IMR-90 (cell line): ENCODE data around the gene PXT1. TPM values are rescaled to one million over a fixed set of nuclear protein-coding genes. Genes with fewer than 3 reads are reported as not detected.
A peak's percentile ranks its signal among the peaks of the same experiment; 100 is the strongest.

Experiments
- ATAC-seq: fragments of 200-7000 bp; cut with Tn5 transposase; 2 replicates; pipeline ENCODE4 v1.9.1; 2020; ENCODE audit warnings: low read depth, mild to moderate bottlenecking, moderate library complexity
- BruUV-seq: library from RNA; stranded (reverse); fragments of 400-500 nt; replicated peaks from 2 replicates; lab custom pipeline; 2021; lab: Mats Ljungman, UMichigan
- CTCF ChIA-PET: fragments of 300-600 bp; formaldehyde crosslinking; extraction: SDS; loops from one replicate; lab custom pipeline; 2021; ENCODE audit warnings: antibody characterized with exemption; lab: Yijun Ruan, JAX
- POLR2A ChIA-PET: fragments of 300-600 bp; sonication (Branson Sonifier 250); formaldehyde crosslinking; loops from one replicate; lab custom pipeline; 2022; ENCODE audit warnings: antibody characterized with exemption; ENCODE audit not compliant: unreplicated experiment; lab: Charles Lee
- DNase-seq: peaks from one replicate; pipeline ENCODE4 v3.0.0; 2013
- H2AFZ ChIP-seq: replicated peaks from 2 replicates; pipeline ENCODE3; 2013; ENCODE audit warnings: low read length, mild to moderate bottlenecking; ENCODE audit not compliant: poor library complexity
- H2AK5ac ChIP-seq: 2 replicates; pipeline ENCODE4 v1.6.1; 2013; ENCODE audit warnings: low read depth, low read length, inconsistent platforms
- H2AK9ac ChIP-seq: replicated peaks from 2 replicates; pipeline ENCODE3; 2013; ENCODE audit warnings: mild to moderate bottlenecking, low read depth, low read length, moderate library complexity; ENCODE audit not compliant: poor library complexity
- H2BK120ac ChIP-seq: 2 replicates; pipeline ENCODE4 v1.6.1; 2013; ENCODE audit warnings: low read depth, low read length, inconsistent platforms
- H2BK15ac ChIP-seq: 3 replicates; pipeline ENCODE4 v1.6.1; 2013; ENCODE audit warnings: low read depth, low read length, inconsistent platforms
- H2BK20ac ChIP-seq: 2 replicates; pipeline ENCODE4 v1.6.1; 2013; ENCODE audit warnings: low read depth, mild to moderate bottlenecking, inconsistent platforms, low read length, moderate library complexity
- H2BK5ac ChIP-seq: 2 replicates; pipeline ENCODE4 v1.6.1; 2013; ENCODE audit warnings: mild to moderate bottlenecking, low read depth, low read length, inconsistent platforms; ENCODE audit not compliant: poor library complexity, severe bottlenecking
- H3K14ac ChIP-seq: replicated peaks from 2 replicates; pipeline ENCODE4 v1.6.1; 2013; ENCODE audit warnings: low read depth, low read length, inconsistent platforms
- H3K18ac ChIP-seq: 2 replicates; pipeline ENCODE4 v1.6.1; 2013; ENCODE audit warnings: low read depth, low read length, control low read depth
- H3K23ac ChIP-seq: 2 replicates; pipeline ENCODE4 v1.6.1; 2013; ENCODE audit warnings: low read depth, low read length, inconsistent platforms
- H3K27ac ChIP-seq: 2 replicates; pipeline ENCODE4 v1.5.1; 2013; ENCODE audit warnings: mild to moderate bottlenecking, control low read depth, low read length; ENCODE audit not compliant: insufficient read depth
- H3K27me3 ChIP-seq: 2 replicates; pipeline ENCODE4 v1.6.1; 2013; ENCODE audit warnings: low read length; ENCODE audit not compliant: control insufficient read depth, insufficient read depth
- H3K36me3 ChIP-seq: 2 replicates; pipeline ENCODE4 v1.6.1; 2013; ENCODE audit warnings: low read length, mixed read lengths; ENCODE audit not compliant: control insufficient read depth, insufficient read depth
- H3K4ac ChIP-seq: 2 replicates; pipeline ENCODE4 v1.6.1; 2013; ENCODE audit warnings: low read depth, low read length, inconsistent platforms
- H3K4me1 ChIP-seq: 2 replicates; pipeline ENCODE4 v1.6.1; 2013; ENCODE audit warnings: low read length, mixed read lengths; ENCODE audit not compliant: control insufficient read depth, insufficient read depth
- H3K4me2 ChIP-seq: 2 replicates; pipeline ENCODE4 v1.6.1; 2013; ENCODE audit warnings: low read depth, mild to moderate bottlenecking, control low read depth, low read length, moderate library complexity
- H3K4me3 ChIP-seq: 2 replicates; pipeline ENCODE4 v1.5.1; 2013; ENCODE audit warnings: low read depth, mild to moderate bottlenecking, control low read depth, low read length, moderate library complexity; ENCODE audit not compliant: insufficient read depth
- H3K56ac ChIP-seq: 2 replicates; pipeline ENCODE4 v1.6.1; 2013; ENCODE audit warnings: low read length, inconsistent platforms; ENCODE audit not compliant: insufficient read depth; ENCODE audit errors: extremely low read depth
- H3K79me1 ChIP-seq, 2 experiments: 2 replicates each; pipeline ENCODE4 v1.6.1; 2013; ENCODE audit warnings: low read length in 2 of 2, inconsistent platforms in 1 of 2, low read depth in 1 of 2
- H3K9ac ChIP-seq: 2 replicates; pipeline ENCODE4 v1.6.1; 2013; ENCODE audit warnings: low read depth, low read length, control low read depth
- H3K9me1 ChIP-seq: 2 replicates; pipeline ENCODE4 v1.6.1; 2013; ENCODE audit warnings: low read length, inconsistent platforms; ENCODE audit not compliant: insufficient read depth
- H3K9me3 ChIP-seq: 2 replicates; pipeline ENCODE4 v1.6.1; 2013; ENCODE audit warnings: low read length; ENCODE audit not compliant: control insufficient read depth, insufficient read depth
- H4K20me1 ChIP-seq: 2 replicates; pipeline ENCODE4 v1.6.1; 2013; ENCODE audit warnings: low read length, inconsistent platforms; ENCODE audit not compliant: insufficient read depth
- H4K5ac ChIP-seq: 2 replicates; pipeline ENCODE4 v1.6.1; 2013; ENCODE audit warnings: mild to moderate bottlenecking, low read depth, low read length, control low read depth
- H4K8ac ChIP-seq, 2 experiments: 2 replicates each; pipeline ENCODE4 v1.6.1; 2013; ENCODE audit warnings: low read depth in 2 of 2, low read length in 2 of 2, control low read depth in 1 of 2, inconsistent platforms in 1 of 2
- H4K91ac ChIP-seq: 2 replicates; pipeline ENCODE4 v1.6.1; 2013; ENCODE audit warnings: low read depth, low read length, inconsistent platforms; ENCODE audit not compliant: insufficient read depth
- BHLHE40 ChIP-seq: fragments of 150-350 bp; IDR thresholded peaks from 2 replicates; pipeline ENCODE4 v1.6.1; 2016; ENCODE audit warnings: mild to moderate bottlenecking, low read depth, low read length
- CEBPB ChIP-seq: IDR thresholded peaks from 2 replicates; pipeline ENCODE4 v1.6.1; 2012; ENCODE audit warnings: low read depth, low read length, improper control_type of control experiment
- CHD1 ChIP-seq: IDR thresholded peaks from 2 replicates; pipeline ENCODE4 v1.6.1; 2012; ENCODE audit warnings: low read depth, low read length, improper control_type of control experiment
- FOS ChIP-seq: fragments of 150-350 bp; IDR thresholded peaks from 2 replicates; pipeline ENCODE4 v1.6.1; 2016; ENCODE audit warnings: low read depth, low read length
- MAFK ChIP-seq: IDR thresholded peaks from 2 replicates; pipeline ENCODE4 v1.6.1; 2012; ENCODE audit warnings: low read depth, low read length, improper control_type of control experiment
- MAZ ChIP-seq: IDR thresholded peaks from 2 replicates; pipeline ENCODE4 v1.6.1; 2012; ENCODE audit warnings: low read depth, mild to moderate bottlenecking, low read length, improper control_type of control experiment, moderate library complexity, borderline replicate concordance
- MXI1 ChIP-seq: IDR thresholded peaks from 2 replicates; pipeline ENCODE4 v1.6.1; 2012; ENCODE audit warnings: low read depth, mild to moderate bottlenecking, low read length, moderate library complexity, borderline replicate concordance
- NFE2L2 ChIP-seq: fragments of 150-350 bp; IDR thresholded peaks from 2 replicates; pipeline ENCODE4 v1.6.1; 2016; ENCODE audit warnings: low read depth, mild to moderate bottlenecking, low read length
- POLR2A ChIP-seq: IDR thresholded peaks from 2 replicates; pipeline ENCODE4 v1.6.1; 2012; ENCODE audit warnings: mild to moderate bottlenecking, low read depth, low read length
- RAD21 ChIP-seq: IDR thresholded peaks from 2 replicates; pipeline ENCODE4 v1.6.1; 2012; ENCODE audit warnings: low read length, improper control_type of control experiment
- RCOR1 ChIP-seq: IDR thresholded peaks from 2 replicates; pipeline ENCODE4 v1.6.1; 2012; ENCODE audit warnings: mild to moderate bottlenecking, low read length, improper control_type of control experiment; ENCODE audit not compliant: insufficient replicate concordance
- RFX5 ChIP-seq: IDR thresholded peaks from 2 replicates; pipeline ENCODE4 v1.8.0; 2012; ENCODE audit warnings: low read depth, mild to moderate bottlenecking, low read length, moderate library complexity
- WGBS, 2 experiments: methylation state at CpG; one replicate each; pipeline versions ENCODE4 v1.1.5 to v1.1.7; 2013; ENCODE audit warnings: missing lambda C conversion rate in 2 of 2; ENCODE audit not compliant: insufficient read length in 1 of 2; ENCODE audit errors: extremely low coverage in 2 of 2; 5-methylcytosine and 5-hydroxymethylcytosine counted together
- dilution Hi-C: fragments of 300-500 bp; cut with HindIII; formaldehyde crosslinking; loops from one replicate; pipeline ENCODE4 v1.14.3; 2018; ENCODE audit warnings: low sequenced_read_pairs; ENCODE audit not compliant: unreplicated experiment
- in situ Hi-C: fragments of 300-500 bp; cut with MboI; formaldehyde crosslinking; loops from 3 replicates; pipeline ENCODE4 v1.14.3; 2019; ENCODE audit warnings: low sequenced_read_pairs, inconsistent platforms, mixed read lengths
- intact Hi-C: fragments of 100-400 bp; cut with micrococcal nuclease; formaldehyde crosslinking; loops from 2 replicates; pipeline ENCODE4 v1.10.0; 2022
- polyA plus RNA-seq, 3 experiments: library from polyadenylated mRNA; depleted of rRNA; stranded (reverse); fragments of >200 nt; gene quantifications; 2 replicates each; pipeline ENCODE4 v1.2.3, GENCODE V29; 2012; ENCODE audit warnings: low replicate concordance in 1 of 3
- total RNA-seq: library from RNA; depleted of rRNA; stranded (reverse); fragments of >200 nt; gene quantifications from 2 replicates; pipeline ENCODE4 v1.2.3, GENCODE V29; 2012
- TF ChIP-seq, protein P1 (sequence below): fragments of 150-350 bp; IDR thresholded peaks from 2 replicates; pipeline ENCODE4 v1.6.1; 2017; ENCODE audit warnings: mild to moderate bottlenecking, antibody characterized with exemption, low read length, low read depth
- TF ChIP-seq, protein P2 (sequence below): conservative IDR thresholded peaks from 2 replicates; pipeline ENCODE4 v1.5.1; 2012; ENCODE audit warnings: mild to moderate bottlenecking, low read depth, low read length, improper control_type of control experiment

Gene PXT1
- total and polyA plus RNA-seq, 2 of the 4 experiments (the other 2 are of a cell fraction) = not detected

DNA sequence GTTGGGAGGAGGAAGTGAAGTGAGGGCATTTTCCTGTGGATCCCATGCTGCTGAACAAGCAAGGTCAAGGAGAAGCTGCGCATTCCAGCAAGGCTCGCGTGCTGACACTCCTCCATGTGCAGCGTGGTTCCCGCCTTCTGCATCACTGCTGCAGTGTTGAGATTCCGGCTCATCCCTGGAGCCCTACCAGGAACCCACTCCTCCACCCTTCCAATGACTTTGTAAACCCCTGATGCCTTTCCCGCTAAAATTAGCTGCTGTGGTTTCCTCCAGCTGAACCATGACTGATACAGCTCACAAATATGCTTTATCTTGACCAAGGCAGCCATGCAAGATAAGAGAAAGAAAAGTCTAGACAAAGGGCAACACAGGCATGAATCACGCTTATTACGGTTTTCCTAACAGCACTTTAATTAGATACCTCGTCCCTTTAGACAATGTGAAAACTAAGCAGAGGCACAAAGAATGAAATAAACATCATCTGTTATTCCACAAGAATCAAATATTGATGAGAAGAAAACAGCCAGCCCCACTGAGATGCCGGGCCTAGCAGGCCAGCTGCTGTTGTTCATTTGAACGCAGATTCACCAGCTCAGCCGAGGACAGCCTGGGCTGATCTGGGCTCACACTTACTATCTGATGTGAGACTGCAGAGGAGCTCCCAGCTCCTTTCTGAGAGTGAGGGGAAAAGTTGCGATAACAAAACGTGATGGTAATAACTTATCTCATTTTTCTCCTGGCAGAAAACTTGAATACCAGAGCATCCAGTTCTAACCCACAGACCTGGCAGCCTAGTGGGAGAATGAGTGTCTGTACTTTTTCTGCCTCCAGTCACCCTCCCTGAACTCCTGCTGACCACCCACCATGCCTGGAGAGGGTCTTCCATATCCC, 91.7 kb downstream of the PXT1 start:
- peak; percentile 92 for DNase-seq
- ChIA-PET POLR2A (interaction anchor here (0.6 kb wide), 1 partner anchor 46 kb away, joined by 11 read pairs; no protein-coding TSS in a partner anchor), CTCF (interaction anchor here (0.6 to 2.9 kb wide), 2 partner anchors 10 to 327 kb away, joined by 5 to 22 read pairs; no protein-coding TSS in a partner anchor)
- Histone ChIP-seq H4K91ac (no peak overlapping the region), H2AK9ac (peak overlapping the region; percentile 6), H3K9me3 (no peaks in the 10 kb centered on the region), H3K14ac (peak overlapping the region; percentile 15; the same call in 1 of the 2 replicates), H3K56ac (no peak overlapping the region), H3K9me1 (peaks cover 3% of the 10 kb centered on the region; the same call in 1 of the 2 replicates), H2AK5ac (peak overlapping the region; percentile 36; the same call in 1 of the 2 replicates), H4K8ac (peak overlapping the region in 1 of 2 experiments; percentile 38; a peak in 2 of 4 replicates), H3K23ac (peak overlapping the region; percentile 36; the same call in 1 of the 2 replicates), H3K4me3 (no peak overlapping the region), H3K27ac (no peak overlapping the region), H2BK5ac (peak overlapping the region; percentile 2), H3K4me1 (peaks cover 11% of the 10 kb centered on the region), H3K79me1 (no peaks in the 10 kb centered on the region), H3K36me3 (no peaks in the 10 kb centered on the region), H3K9ac (no peak overlapping the region), H3K27me3 (peaks cover 2% of the 10 kb centered on the region; the same call in 1 of the 2 replicates), H3K18ac (0 out of 2 replicates have a peak overlapping the region, but pooled peaks have one; percentile 2), H2BK120ac (peak overlapping the region; percentile 30), H2BK20ac (peak overlapping the region; percentile 10; the same call in 1 of the 2 replicates), H4K5ac (no peak overlapping the region), H2AFZ (peak overlapping the region; percentile 1), H2BK15ac (no peak overlapping the region), H4K20me1 (peaks cover 4% of the 10 kb centered on the region; the same call in 1 of the 2 replicates), H3K4me2 (peak overlapping the region; percentile 10), H3K4ac (peak overlapping the region; percentile 15; the same call in 1 of the 2 replicates)
- 23% methylated on average over 7 of the region's 15 CpGs; no CpG with 5 or more reads in 1 of the 2 experiments for WGBS, 2 experiments
- peak; percentile 92 for ATAC-seq
- no TSS peak for BruUV-seq
- dilution Hi-C loops = no loop called here
- TF ChIP-seq, protein P1, sequence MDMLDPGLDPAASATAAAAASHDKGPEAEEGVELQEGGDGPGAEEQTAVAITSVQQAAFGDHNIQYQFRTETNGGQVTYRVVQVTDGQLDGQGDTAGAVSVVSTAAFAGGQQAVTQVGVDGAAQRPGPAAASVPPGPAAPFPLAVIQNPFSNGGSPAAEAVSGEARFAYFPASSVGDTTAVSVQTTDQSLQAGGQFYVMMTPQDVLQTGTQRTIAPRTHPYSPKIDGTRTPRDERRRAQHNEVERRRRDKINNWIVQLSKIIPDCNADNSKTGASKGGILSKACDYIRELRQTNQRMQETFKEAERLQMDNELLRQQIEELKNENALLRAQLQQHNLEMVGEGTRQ = 0 out of 2 replicates have a peak, but pooled peaks have one; percentile 13
- TF ChIP-seq FOS (peak; percentile 92), RCOR1 (no peak), RFX5 (no peak), MAFK (no peak), POLR2A (no peak), NFE2L2 (no peak; the same call in 1 of the 2 replicates), CHD1 (no peak), MAZ (no peak), BHLHE40 (peak; percentile 91), CEBPB (no peak; the same call in 1 of the 2 replicates), MXI1 (peak; percentile 75; the same call in 1 of the 2 replicates), RAD21 (no peak)
- TF ChIP-seq, protein P2, sequence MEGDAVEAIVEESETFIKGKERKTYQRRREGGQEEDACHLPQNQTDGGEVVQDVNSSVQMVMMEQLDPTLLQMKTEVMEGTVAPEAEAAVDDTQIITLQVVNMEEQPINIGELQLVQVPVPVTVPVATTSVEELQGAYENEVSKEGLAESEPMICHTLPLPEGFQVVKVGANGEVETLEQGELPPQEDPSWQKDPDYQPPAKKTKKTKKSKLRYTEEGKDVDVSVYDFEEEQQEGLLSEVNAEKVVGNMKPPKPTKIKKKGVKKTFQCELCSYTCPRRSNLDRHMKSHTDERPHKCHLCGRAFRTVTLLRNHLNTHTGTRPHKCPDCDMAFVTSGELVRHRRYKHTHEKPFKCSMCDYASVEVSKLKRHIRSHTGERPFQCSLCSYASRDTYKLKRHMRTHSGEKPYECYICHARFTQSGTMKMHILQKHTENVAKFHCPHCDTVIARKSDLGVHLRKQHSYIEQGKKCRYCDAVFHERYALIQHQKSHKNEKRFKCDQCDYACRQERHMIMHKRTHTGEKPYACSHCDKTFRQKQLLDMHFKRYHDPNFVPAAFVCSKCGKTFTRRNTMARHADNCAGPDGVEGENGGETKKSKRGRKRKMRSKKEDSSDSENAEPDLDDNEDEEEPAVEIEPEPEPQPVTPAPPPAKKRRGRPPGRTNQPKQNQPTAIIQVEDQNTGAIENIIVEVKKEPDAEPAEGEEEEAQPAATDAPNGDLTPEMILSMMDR = no peak
- in situ Hi-C loops = no loop called here
- intact Hi-C loops = no loop called here
